BE2C (cell line): Measurements from ENCODE around the gene SIN3B.

Source experiments
- DNase-seq: peaks from one replicate; pipeline ENCODE4 v3.0.0-alpha.2; 2020
- H3K27me3 ChIP-seq: fragments of 250-450 bp; sonication (Bioruptor Pico); 2 replicates; pipeline ENCODE4 v1.5.1; 2020; ENCODE audit warnings: mild to moderate bottlenecking
- H3K36me3 ChIP-seq: fragments of 250-450 bp; sonication (Bioruptor Pico); 2 replicates; pipeline ENCODE4 v1.5.1; 2020; ENCODE audit warnings: mild to moderate bottlenecking
- H3K4me1 ChIP-seq: fragments of 250-450 bp; sonication (Bioruptor Pico); 2 replicates; pipeline ENCODE4 v1.5.1; 2020
- H3K4me3 ChIP-seq: 2 replicates; pipeline ENCODE4 v1.5.1; 2011; ENCODE audit warnings: low read depth, low read length
- H3K9me3 ChIP-seq: fragments of 250-450 bp; sonication (Bioruptor Pico); 2 replicates; pipeline ENCODE4 v1.5.1; 2020
- CTCF ChIP-seq: IDR thresholded peaks from 2 replicates; pipeline ENCODE4 v1.5.1; 2012; ENCODE audit warnings: mild to moderate bottlenecking, low read depth, low read length

Gene SIN3B

GRCh38 chr19:16919496-16919895, 90.3 kb downstream of the SIN3B start:
- no peaks in the 10 kb centered on the region for H3K36me3 ChIP-seq
- H3K27me3 ChIP-seq, result no peaks in the 10 kb centered on the region
- no peaks in the 10 kb centered on the region for H3K4me1 ChIP-seq
- H3K4me3 ChIP-seq, result no peak overlapping the region
- no peak for DNase-seq
- TF ChIP-seq CTCF, result no peak
- peaks cover 2% of the 10 kb centered on the region; the same call in 1 of the 2 replicates for H3K9me3 ChIP-seq

DNA sequence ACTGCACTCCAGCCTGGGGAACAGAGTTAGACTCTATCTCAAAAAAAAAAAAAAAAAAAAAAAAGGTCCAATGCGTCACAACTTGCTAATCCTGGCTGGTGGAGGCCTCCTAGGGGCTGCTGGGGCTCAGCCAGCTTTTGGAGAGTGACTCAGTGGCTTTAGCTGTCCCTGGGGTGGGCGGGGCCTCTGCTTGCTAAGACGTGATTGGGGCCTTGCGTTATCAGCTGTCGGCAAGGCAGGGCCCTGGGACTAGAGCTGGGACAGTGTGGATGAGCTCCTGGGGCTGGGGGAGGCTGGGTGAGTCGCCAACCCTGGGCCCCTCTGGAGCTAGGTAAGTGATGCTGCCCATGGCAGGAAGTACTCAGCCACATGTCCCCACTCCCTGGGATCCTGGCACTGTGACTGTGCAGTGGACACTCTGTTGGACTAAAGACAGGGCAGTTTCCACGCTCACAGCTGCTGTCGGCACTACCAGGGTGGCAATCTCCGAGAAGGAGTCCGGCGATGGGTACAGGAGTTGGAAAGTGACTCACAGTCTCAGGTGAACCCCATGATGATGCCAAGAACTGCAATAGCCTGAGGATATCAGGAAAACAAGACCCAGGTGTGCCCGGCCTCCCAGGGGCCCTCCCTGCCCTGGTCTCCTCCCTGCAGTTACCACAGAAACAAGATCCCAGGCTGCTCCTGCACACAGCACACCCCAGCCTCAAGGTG, 91.8 kb downstream of the SIN3B start:
- DNase-seq, result peak; percentile 26
- Histone ChIP-seq H3K4me1 (no peaks in the 10 kb centered on the region), H3K4me3 (no peak overlapping the region), H3K27me3 (no peaks in the 10 kb centered on the region), H3K9me3 (peaks cover 2% of the 10 kb centered on the region; the same call in 1 of the 2 replicates), H3K36me3 (no peaks in the 10 kb centered on the region)
- no peak for TF ChIP-seq CTCF

DNA sequence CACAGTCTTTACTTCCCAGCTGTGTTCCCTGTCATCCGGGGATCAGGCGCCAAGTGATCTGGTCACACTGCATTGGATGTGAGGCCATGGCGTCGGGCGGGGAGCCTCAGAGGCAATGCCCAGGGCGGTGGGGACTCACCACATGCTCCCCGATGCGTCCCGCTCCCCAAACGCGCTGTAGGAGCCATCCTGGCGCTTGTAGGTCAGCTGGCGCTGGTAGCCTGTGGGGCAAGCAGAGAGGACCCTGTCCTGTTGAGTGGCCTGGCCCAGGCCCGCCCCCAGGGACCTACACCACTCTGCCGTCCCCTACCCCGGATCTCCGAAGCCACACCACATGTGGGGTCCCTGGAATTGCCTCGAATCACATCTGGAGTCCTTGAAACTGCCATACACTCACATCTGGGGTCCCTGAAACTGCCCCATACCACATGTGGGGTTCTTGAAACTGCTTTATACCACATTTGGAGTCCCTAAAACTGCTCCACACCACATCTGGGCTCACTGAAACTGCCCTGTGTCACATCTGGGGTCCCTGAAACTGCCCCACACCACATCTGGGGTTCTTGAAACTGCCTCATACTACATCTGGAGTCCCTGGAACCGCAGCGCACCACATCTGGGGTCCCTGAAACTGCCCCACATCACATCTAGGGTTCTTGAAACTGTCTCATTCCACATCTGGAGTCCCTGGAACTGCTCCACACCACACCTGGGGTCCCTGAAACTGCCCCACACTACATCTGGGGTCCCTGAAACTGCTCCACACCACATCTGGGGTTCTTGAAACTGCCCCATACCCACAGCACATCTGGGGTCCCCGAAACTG, 92.8 kb downstream of the SIN3B start:
- no peak for TF ChIP-seq CTCF
- peaks cover 2% of the 10 kb centered on the region; the same call in 1 of the 2 replicates for H3K9me3 ChIP-seq
- H3K27me3 ChIP-seq, result no peaks in the 10 kb centered on the region
- H3K4me3 ChIP-seq, result no peak overlapping the region
- no peak for DNase-seq
- H3K4me1 ChIP-seq, result no peaks in the 10 kb centered on the region
- no peaks in the 10 kb centered on the region for H3K36me3 ChIP-seq

GRCh38 chr19:16922592-16922934, 93.4 kb downstream of the SIN3B start:
- DNase-seq, result no peak
- no peak for TF ChIP-seq CTCF
- Histone ChIP-seq H3K36me3 (no peaks in the 10 kb centered on the region), H3K4me1 (no peaks in the 10 kb centered on the region), H3K9me3 (peaks cover 2% of the 10 kb centered on the region; the same call in 1 of the 2 replicates), H3K4me3 (no peak overlapping the region), H3K27me3 (no peaks in the 10 kb centered on the region)

DNA sequence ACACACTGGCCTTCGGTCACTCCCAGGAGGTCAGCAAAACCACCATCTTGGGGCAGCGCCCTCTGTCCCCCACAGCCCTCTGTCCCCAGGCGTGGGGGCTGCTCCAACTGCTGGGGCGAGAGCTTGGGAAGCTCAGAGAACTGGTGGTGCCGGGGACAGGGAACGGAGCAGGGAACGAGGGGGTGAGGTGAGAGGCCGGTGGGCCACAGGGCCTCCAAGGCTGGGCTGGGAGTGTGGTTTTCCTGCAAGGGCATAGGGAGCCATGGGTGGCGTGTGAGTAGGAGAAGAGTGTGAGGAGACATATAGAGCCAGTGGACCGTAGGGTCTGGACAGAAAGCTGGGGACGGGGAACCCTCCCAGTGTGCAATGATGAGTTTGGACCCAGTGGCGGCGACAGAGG, 93.8 kb downstream of the SIN3B start:
- TF ChIP-seq CTCF, result no peak
- Histone ChIP-seq H3K4me3 (no peak overlapping the region), H3K9me3 (peaks cover 2% of the 10 kb centered on the region; the same call in 1 of the 2 replicates), H3K36me3 (no peaks in the 10 kb centered on the region), H3K27me3 (no peaks in the 10 kb centered on the region), H3K4me1 (no peaks in the 10 kb centered on the region)
- DNase-seq, result no peak

GRCh38 chr19:16927883-16928282, 98.7 kb downstream of the SIN3B start:
- no peak for DNase-seq
- Histone ChIP-seq H3K27me3 (no peaks in the 10 kb centered on the region), H3K4me1 (no peaks in the 10 kb centered on the region), H3K9me3 (no peaks in the 10 kb centered on the region; the same call in 1 of the 2 replicates), H3K4me3 (no peak overlapping the region), H3K36me3 (no peaks in the 10 kb centered on the region)
- no peak for TF ChIP-seq CTCF
